GM20000 (cell line): ENCODE measurements around the gene MTERF2.
A peak's percentile ranks its signal among the peaks of the same experiment; 100 is the strongest.

Source experiments
- DNase-seq: peaks from one replicate; pipeline ENCODE4 v3.0.0; 2012; ENCODE audit warnings: low spot score
- CTCF ChIP-seq: IDR thresholded peaks from 2 replicates; pipeline ENCODE4 v1.5.1; 2012; ENCODE audit warnings: mild to moderate bottlenecking, control low read depth; ENCODE audit errors: extremely low read depth, missing control alignments

MTERF2 gene

GRCh38 chr12:106964526-106964925 lies 22.4 kb downstream of the MTERF2 start:
- TF ChIP-seq CTCF: no peak
- DNase-seq: no peak

DNA sequence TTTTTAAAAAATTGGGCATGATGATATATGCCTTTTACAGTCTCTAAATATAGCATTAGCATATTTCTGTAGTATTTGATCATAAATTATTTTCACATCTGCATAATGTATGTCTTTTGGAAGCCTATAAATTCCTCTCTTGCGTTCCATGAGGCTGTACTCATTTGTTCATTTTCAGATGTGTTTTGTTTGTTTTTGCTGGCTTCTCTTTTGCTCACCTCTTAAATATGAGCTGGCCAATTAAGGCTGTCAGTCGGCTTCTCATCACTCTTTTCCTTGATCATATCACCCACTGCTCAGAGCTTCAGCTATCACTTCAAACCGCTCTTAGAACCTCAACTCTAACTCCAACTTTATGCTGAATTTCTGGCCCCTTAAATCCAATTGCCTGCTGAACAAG lies 24.7 kb downstream of the MTERF2 start:
- DNase-seq: no peak
- TF ChIP-seq CTCF: no peak

- DNase-seq: no peak
- TF ChIP-seq CTCF: no peak
These were observed 26.5 kb downstream of the MTERF2 start for GRCh38 chr12:106960443-106960842.

DNA sequence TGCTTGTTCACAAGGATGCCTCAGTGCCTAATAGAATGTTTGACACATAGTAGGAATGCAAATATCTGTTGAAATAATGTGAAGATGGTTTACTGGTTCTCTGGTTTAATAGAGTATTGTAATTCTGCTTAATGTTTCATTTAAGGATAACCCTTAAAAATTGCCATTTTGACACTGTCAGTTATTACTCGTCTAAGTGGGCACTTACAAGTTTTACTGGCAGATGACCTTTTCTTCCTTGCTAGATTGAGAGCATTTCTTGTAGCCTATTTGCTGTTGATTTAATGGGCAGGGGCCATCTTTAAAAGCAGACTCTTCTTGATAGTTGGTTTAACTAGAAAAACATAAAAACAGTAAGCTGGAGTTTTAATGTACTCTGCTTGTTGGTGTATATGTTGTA lies 29.4 kb downstream of the MTERF2 start:
- DNase-seq: no peak
- no peak for TF ChIP-seq CTCF

- no peak for TF ChIP-seq CTCF
- DNase-seq: peak; percentile 78
These were observed 30.8 kb downstream of the MTERF2 start for GRCh38 chr12:106956048-106956578.

- DNase-seq: peak; percentile 99
- TF ChIP-seq CTCF: no peak
These were observed 31.4 kb downstream of the MTERF2 start, which contains the start of gene TMEM263 for GRCh38 chr12:106955377-106956047. Gene TMEM263 (plus strand): TSS chr12:106955907. CDS start chr12:106967117, 11,210 bp downstream.

- TF ChIP-seq CTCF: no peak
- no peak for DNase-seq
These were observed 32.2 kb downstream of the MTERF2 start for GRCh38 chr12:106954462-106955376.
